ENCODE data around the gene GTF2IRD2.
"Not testable (repeated sequence)": the region's sequence is repeated elsewhere in the genome, so short reads cannot be mapped to it uniquely, and the experiment has no call there.

DNA sequence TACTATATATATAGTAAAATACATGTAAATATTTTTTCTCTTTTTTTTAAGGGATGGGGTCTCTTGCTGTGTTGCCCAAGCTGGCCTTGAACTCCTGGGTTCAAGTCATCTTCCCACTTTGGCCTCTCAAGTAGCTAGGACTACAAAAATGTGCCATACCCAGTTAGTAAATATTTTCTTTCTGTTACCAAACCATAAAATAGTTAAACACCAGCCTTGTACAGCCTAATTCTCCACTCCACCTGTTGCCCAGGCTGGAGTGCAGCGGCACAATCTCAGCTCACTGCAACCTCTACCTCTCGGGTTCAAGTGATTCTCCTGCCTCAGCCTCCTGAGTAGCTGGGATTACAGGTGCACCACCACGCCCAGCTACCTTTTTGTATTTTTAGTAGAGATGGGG, 33.9 kb upstream of the GTF2IRD2 start:
- TF ChIP-seq, protein P1, sequence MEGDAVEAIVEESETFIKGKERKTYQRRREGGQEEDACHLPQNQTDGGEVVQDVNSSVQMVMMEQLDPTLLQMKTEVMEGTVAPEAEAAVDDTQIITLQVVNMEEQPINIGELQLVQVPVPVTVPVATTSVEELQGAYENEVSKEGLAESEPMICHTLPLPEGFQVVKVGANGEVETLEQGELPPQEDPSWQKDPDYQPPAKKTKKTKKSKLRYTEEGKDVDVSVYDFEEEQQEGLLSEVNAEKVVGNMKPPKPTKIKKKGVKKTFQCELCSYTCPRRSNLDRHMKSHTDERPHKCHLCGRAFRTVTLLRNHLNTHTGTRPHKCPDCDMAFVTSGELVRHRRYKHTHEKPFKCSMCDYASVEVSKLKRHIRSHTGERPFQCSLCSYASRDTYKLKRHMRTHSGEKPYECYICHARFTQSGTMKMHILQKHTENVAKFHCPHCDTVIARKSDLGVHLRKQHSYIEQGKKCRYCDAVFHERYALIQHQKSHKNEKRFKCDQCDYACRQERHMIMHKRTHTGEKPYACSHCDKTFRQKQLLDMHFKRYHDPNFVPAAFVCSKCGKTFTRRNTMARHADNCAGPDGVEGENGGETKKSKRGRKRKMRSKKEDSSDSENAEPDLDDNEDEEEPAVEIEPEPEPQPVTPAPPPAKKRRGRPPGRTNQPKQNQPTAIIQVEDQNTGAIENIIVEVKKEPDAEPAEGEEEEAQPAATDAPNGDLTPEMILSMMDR (IDR thresholded peaks at IDR 0.05 in 4 of 5, conservative IDR thresholded peaks at IDR 0.05 in 1 of 5): not testable (repeated sequence)
- TF ChIP-seq POLR2A (IDR thresholded peaks at IDR 0.05): not testable (repeated sequence)

Measured in gastrocnemius medialis (tissue), 4 donors.